ENCODE measurements around the gene FNIP1.

Gene FNIP1

DNA sequence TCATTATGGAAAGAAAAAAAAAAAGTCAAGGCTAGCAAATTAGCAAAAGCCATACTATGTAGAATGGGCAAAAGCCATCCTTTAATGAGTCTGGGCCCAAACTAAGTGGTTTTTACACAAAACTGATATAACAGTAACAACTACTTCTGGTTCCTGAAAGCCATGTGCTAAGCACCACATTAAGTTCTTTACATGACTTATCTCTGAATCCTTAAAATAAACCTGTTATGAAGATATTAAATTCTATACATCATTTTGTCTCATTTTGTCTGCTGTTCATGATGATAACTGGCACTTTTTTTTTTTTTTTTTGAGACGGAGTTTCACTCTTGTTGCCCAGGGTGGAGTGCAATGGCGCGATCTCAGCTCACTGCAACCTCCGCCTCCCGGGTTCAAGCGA lies 5.0 kb downstream of the FNIP1 start:
- Histone ChIP-seq H3K4me3 (ENCODE audit: low read depth, low read length) (no peak overlapping the region), H3K36me3 (replicated peaks) (peaks cover 5% of the 10 kb centered on the region), H3K27me3 (replicated peaks) (no peaks in the 10 kb centered on the region), H3K27ac (no peak overlapping the region)
- TF ChIP-seq, protein P1, sequence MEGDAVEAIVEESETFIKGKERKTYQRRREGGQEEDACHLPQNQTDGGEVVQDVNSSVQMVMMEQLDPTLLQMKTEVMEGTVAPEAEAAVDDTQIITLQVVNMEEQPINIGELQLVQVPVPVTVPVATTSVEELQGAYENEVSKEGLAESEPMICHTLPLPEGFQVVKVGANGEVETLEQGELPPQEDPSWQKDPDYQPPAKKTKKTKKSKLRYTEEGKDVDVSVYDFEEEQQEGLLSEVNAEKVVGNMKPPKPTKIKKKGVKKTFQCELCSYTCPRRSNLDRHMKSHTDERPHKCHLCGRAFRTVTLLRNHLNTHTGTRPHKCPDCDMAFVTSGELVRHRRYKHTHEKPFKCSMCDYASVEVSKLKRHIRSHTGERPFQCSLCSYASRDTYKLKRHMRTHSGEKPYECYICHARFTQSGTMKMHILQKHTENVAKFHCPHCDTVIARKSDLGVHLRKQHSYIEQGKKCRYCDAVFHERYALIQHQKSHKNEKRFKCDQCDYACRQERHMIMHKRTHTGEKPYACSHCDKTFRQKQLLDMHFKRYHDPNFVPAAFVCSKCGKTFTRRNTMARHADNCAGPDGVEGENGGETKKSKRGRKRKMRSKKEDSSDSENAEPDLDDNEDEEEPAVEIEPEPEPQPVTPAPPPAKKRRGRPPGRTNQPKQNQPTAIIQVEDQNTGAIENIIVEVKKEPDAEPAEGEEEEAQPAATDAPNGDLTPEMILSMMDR (IDR thresholded peaks at IDR 0.05; ENCODE audit: low read depth, low read length, missing control alignments) = no peak
- in situ Hi-C loops (cut with HindIII; ENCODE audit: low pct_ligation_motif_present, low sequenced_read_pairs) = no loop called here
- no peak for DNase-seq

DNA sequence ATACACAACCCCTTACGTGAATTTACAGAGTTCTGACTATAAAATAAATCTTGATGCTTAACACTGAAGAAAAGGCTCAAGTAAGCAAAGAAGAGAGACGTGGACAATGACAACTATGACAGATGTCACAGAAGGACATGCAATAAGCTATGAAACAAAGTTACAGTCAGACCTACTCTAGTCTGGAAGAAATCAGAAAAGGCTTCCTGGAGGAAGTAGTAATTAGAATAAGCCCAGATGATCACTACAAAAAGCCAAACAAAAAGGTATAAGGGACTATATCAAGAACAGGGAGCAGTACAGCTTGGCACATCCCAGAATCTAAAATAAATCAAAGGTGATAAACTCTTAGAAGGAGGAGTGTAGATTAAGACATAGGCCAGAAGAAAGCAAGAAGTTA lies 6.3 kb downstream of the FNIP1 start:
- no peak for DNase-seq
- Histone ChIP-seq H3K4me3 (ENCODE audit: low read depth, low read length) (no peak overlapping the region), H3K36me3 (replicated peaks) (peaks cover 3% of the 10 kb centered on the region), H3K27me3 (replicated peaks) (no peaks in the 10 kb centered on the region), H3K27ac (no peak overlapping the region)
- TF ChIP-seq, protein P1 (IDR thresholded peaks at IDR 0.05; ENCODE audit: low read depth, low read length, missing control alignments) = no peak
- in situ Hi-C loops (cut with HindIII; ENCODE audit: low pct_ligation_motif_present, low sequenced_read_pairs) = no loop called here

DNA sequence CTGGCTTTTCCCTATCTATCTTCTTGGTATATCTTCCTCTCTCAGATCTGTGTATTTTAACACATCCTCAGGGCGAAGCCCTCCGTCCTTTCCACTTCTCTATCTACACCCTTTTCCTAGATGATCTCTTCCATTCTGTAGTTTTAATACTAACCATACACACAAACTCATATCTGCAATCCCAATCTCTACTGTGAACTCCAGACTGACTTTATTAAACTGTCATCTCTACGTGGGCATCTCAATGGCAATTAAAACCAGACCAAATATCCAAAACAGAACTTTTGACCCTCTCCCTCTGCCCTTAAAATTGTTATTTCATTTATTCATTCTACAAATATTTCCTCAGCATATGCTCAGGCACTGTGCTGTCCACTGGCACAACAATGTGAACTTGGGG lies 7.1 kb downstream of the FNIP1 start:
- in situ Hi-C loops (cut with HindIII; ENCODE audit: low pct_ligation_motif_present, low sequenced_read_pairs) = no loop called here
- Histone ChIP-seq H3K36me3 (replicated peaks) (peaks cover 3% of the 10 kb centered on the region), H3K27me3 (replicated peaks) (no peaks in the 10 kb centered on the region)

DNA sequence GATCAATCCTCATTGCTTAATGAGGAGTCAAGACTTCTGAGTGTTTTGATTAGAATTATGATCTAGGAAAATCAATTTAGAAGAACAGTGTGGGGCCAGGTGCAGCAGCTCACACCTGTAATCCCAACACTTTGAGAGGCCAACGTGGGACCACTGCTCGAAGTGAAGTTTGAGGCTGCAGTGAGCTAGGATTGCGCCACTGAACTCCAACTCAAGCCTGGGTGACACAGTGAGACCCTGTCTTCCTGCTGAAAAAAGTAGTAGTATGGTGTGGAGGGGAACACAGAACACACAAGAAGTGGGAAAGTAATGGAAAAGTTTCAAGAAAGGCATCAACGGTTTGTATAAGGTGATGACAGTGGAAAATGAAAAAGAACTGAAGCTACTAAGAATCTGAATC lies 9.1 kb downstream of the FNIP1 start:
- in situ Hi-C loops (cut with HindIII; ENCODE audit: low pct_ligation_motif_present, low sequenced_read_pairs) = no loop called here
- Histone ChIP-seq H3K36me3 (replicated peaks) (peaks cover 1% of the 10 kb centered on the region), H3K27ac (no peak overlapping the region), H3K4me3 (ENCODE audit: low read depth, low read length) (no peak overlapping the region), H3K27me3 (replicated peaks) (no peaks in the 10 kb centered on the region)
- DNase-seq = no peak
- TF ChIP-seq, protein P1 (IDR thresholded peaks at IDR 0.05; ENCODE audit: low read depth, low read length, missing control alignments) = no peak

More for the DNA sequence above, 7.1 kb downstream of the FNIP1 start:
- no peak overlapping the region for H3K4me3 ChIP-seq (ENCODE audit: low read depth, low read length)
- TF ChIP-seq, protein P1 (IDR thresholded peaks at IDR 0.05; ENCODE audit: low read depth, low read length, missing control alignments) = no peak
- H3K27ac ChIP-seq = no peak overlapping the region
- DNase-seq = no peak

DNA sequence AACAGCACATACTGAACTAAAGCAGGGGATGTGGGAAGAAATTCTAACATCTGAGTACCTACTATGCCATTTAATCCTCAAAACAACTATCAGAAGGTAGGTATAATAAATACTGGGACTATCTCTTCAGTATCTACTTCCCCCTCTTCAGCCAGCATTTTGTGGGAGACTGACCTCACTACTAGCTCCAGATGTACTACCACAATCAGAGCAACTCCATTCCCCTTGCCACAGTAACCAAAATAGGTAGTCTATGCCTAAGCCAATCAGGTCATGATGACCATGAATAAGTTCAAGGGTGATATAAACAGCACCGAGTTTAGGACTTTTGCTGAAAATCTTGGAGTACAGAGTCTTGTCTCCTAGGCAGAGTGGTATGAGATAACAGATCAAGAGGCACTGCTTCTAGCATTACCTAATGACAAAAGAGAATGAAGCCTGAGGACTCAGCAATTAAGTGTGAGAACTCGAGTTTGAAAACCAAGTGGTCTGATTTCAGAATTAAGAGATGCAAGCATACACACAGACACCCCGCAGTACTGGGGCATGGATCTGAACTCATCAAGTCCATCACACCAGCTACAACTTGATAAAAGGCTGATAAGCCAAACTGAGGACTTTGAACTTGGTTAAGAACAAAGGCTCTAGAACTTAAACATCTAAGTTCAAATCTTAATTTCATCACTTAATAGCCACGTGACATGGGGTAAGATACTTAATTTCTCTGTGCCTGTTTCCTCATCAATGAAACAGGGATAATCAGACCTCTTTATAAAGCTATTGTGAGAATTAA lies 9.7 kb downstream of the FNIP1 start:
- Histone ChIP-seq H3K27ac (no peak overlapping the region), H3K4me3 (ENCODE audit: low read depth, low read length) (no peak overlapping the region), H3K27me3 (replicated peaks) (no peaks in the 10 kb centered on the region), H3K36me3 (replicated peaks) (peaks cover 3% of the 10 kb centered on the region)
- TF ChIP-seq, protein P1 (IDR thresholded peaks at IDR 0.05; ENCODE audit: low read depth, low read length, missing control alignments) = no peak
- in situ Hi-C loops (cut with HindIII; ENCODE audit: low pct_ligation_motif_present, low sequenced_read_pairs) = no loop called here
- DNase-seq = no peak

DNA sequence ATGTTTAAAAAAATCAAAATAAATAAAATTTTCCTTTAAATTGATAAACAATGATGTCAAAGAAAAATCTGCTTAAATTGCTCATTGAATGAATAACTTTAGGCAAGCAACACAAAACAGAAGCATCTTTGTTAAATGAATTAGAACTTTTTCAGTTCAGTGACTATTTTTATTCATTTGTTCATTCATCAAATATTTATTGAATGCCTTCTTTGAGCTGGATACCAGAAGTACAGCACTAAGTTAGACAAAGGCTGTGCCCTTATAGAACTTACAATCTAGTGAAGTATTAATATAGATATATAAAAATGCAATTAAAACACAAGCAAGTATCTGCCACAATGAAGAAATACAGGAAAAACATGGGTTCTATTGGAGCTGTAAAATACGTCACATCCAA lies 10.8 kb downstream of the FNIP1 start:
- H3K27me3 ChIP-seq (replicated peaks) = no peaks in the 10 kb centered on the region
- no peak for DNase-seq
- in situ Hi-C loops (cut with HindIII; ENCODE audit: low pct_ligation_motif_present, low sequenced_read_pairs) = no loop called here
- H3K4me3 ChIP-seq (ENCODE audit: low read depth, low read length) = no peak overlapping the region
- H3K36me3 ChIP-seq (replicated peaks) = peaks cover 3% of the 10 kb centered on the region
- TF ChIP-seq, protein P1 (IDR thresholded peaks at IDR 0.05; ENCODE audit: low read depth, low read length, missing control alignments) = no peak
- H3K27ac ChIP-seq = no peak overlapping the region

Measured in brain microvascular endothelial cell (primary cell).